ENCODE measurements around the gene IGSF3. TPM values are rescaled to one million over a fixed set of nuclear protein-coding genes. Genes with fewer than 3 reads are reported as not detected.
A peak's percentile ranks its signal among the peaks of the same experiment; 100 is the strongest.

IGSF3 gene
- total RNA-seq (under 1 TPM; 0.08 to 0.22 TPM), total RNA-seq (0 to 57.1 (median 0.59) reads per million in 172 experiments)
- 0.04 TPM for polyA plus RNA-seq (2013, experiment 1 of 2)
- 0.72 TPM for polyA plus RNA-seq (2013, experiment 2 of 2)

GRCh38 chr1:116667575-116668105 is at the start of gene IGSF3:
Gene IGSF3, minus strand, starts transcription at chr1:116667733. Its CDS starts 1,407 bp downstream, at chr1:116666326.
- no peaks in the 10 kb centered on the region for H3K36me3 Mint-ChIP-seq (ENCODE audit: low read depth)
- intact Hi-C loops (cut with DNase I, micrococcal nuclease), result loop anchor here in 1 of 2 experiments (5.0 kb wide), 1 partner anchor 90 kb away; no protein-coding TSS in a partner anchor
- peak within 1 kb of the TSS; percentile 78 for H3K4me3 Mint-ChIP-seq
- peak in 10 of 14 experiments; percentile 14 to 72 (median 44) for DNase-seq
- Histone ChIP-seq H3K27me3 (ENCODE audit: control insufficient read depth in 1 of 2, insufficient read depth in 2 of 2, low read length in 2 of 2) (peaks cover 23 to 25% of the 10 kb centered on the region in 2 experiments), H3K9me3 (ENCODE audit: control insufficient read depth in 1 of 2, insufficient read depth in 1 of 2, low read length in 2 of 2) (no peaks in the 10 kb centered on the region), H3K27ac (ENCODE audit: low read depth in 1 of 2, low read length in 2 of 2) (no peak within 1 kb of the TSS), H3K36me3 (ENCODE audit: insufficient read depth, low read length) (no peaks in the 10 kb centered on the region), H3K4me3 (ENCODE audit: low read length) (peak within 1 kb of the TSS; percentile 43), H3K4me1 (ENCODE audit: insufficient read depth, low read length) (peaks cover 16% of the 10 kb centered on the region)
- TF ChIP-seq CTCF (IDR thresholded peaks at IDR 0.05), result no peak
- no peaks in the 10 kb centered on the region for H3K9me3 Mint-ChIP-seq
- POLR2A ChIA-PET, result no interaction called here
- H3K4me1 Mint-ChIP-seq (ENCODE audit: low read depth), result peaks cover 14% of the 10 kb centered on the region
- peak; percentile 71 for ATAC-seq (ENCODE audit: poor library complexity)
- CTCF ChIA-PET, result no interaction called here
- peaks cover 71% of the 10 kb centered on the region for H3K27me3 Mint-ChIP-seq
- no peak within 1 kb of the TSS for H3K27ac Mint-ChIP-seq

GRCh38 chr1:116717318-116717717 is 49.8 kb upstream of the IGSF3 start:
- H3K27ac ChIP-seq (ENCODE audit: low read depth in 1 of 2, low read length in 2 of 2), result no peak overlapping the region
- H3K36me3 Mint-ChIP-seq (ENCODE audit: low read depth), result no peaks in the 10 kb centered on the region
- CTCF ChIA-PET, result interaction anchor here (0.6 to 0.9 kb wide), 2 partner anchors 127 to 562 kb away, joined by 3 read pairs; no protein-coding TSS in a partner anchor

GRCh38 chr1:116716391-116716790 is 48.9 kb upstream of the IGSF3 start:
- no peak overlapping the region for H3K4me3 Mint-ChIP-seq
- ChIA-PET CTCF (no interaction called here), POLR2A (no interaction called here)
- TF ChIP-seq CTCF (IDR thresholded peaks at IDR 0.05), result no peak
- DNase-seq (no peak), ATAC-seq (ENCODE audit: poor library complexity) (no peak)
- H3K36me3 ChIP-seq (ENCODE audit: insufficient read depth, low read length), result no peaks in the 10 kb centered on the region
- no peak overlapping the region for H3K27ac Mint-ChIP-seq
- H3K27ac ChIP-seq (ENCODE audit: low read depth in 1 of 2, low read length in 2 of 2), result no peak overlapping the region
- H3K9me3 Mint-ChIP-seq, result no peaks in the 10 kb centered on the region
- intact Hi-C loops (cut with DNase I, micrococcal nuclease), result no loop called here
- no peaks in the 10 kb centered on the region for H3K4me1 Mint-ChIP-seq (ENCODE audit: low read depth)
- no peaks in the 10 kb centered on the region for H3K36me3 Mint-ChIP-seq (ENCODE audit: low read depth)
- no peaks in the 10 kb centered on the region for H3K4me1 ChIP-seq (ENCODE audit: insufficient read depth, low read length)
- H3K27me3 ChIP-seq (ENCODE audit: control insufficient read depth in 1 of 2, insufficient read depth in 2 of 2, low read length in 2 of 2), result no peaks in the 10 kb centered on the region
- no peaks in the 10 kb centered on the region for H3K27me3 Mint-ChIP-seq
- H3K4me3 ChIP-seq (ENCODE audit: low read length), result no peak overlapping the region
- H3K9me3 ChIP-seq (ENCODE audit: control insufficient read depth in 1 of 2, insufficient read depth in 1 of 2, low read length in 2 of 2), result no peaks in the 10 kb centered on the region

More at GRCh38 chr1:116717318-116717717, 49.8 kb upstream of the IGSF3 start:
- H3K36me3 ChIP-seq (ENCODE audit: insufficient read depth, low read length), result no peaks in the 10 kb centered on the region
- no peak overlapping the region for H3K4me3 ChIP-seq (ENCODE audit: low read length)
- Mint-ChIP-seq H3K27ac (no peak overlapping the region), H3K4me1 (ENCODE audit: low read depth) (no peaks in the 10 kb centered on the region), H3K4me3 (no peak overlapping the region), H3K27me3 (no peaks in the 10 kb centered on the region), H3K9me3 (no peaks in the 10 kb centered on the region)
- no peaks in the 10 kb centered on the region for H3K9me3 ChIP-seq (ENCODE audit: control insufficient read depth in 1 of 2, insufficient read depth in 1 of 2, low read length in 2 of 2)
- no peak for TF ChIP-seq CTCF (IDR thresholded peaks at IDR 0.05)
- DNase-seq (no peak), ATAC-seq (ENCODE audit: poor library complexity) (no peak)
- H3K27me3 ChIP-seq (ENCODE audit: control insufficient read depth in 1 of 2, insufficient read depth in 2 of 2, low read length in 2 of 2), result no peaks in the 10 kb centered on the region
- no peaks in the 10 kb centered on the region for H3K4me1 ChIP-seq (ENCODE audit: insufficient read depth, low read length)
- POLR2A ChIA-PET, result no interaction called here
- intact Hi-C loops (cut with DNase I, micrococcal nuclease), result no loop called here
